ENCODE measurements around the gene MYO5B. TPM values are rescaled to one million over a fixed set of nuclear protein-coding genes. Genes with fewer than 3 reads are reported as not detected.
A peak's percentile ranks its signal among the peaks of the same experiment; 100 is the strongest.

Gene MYO5B
- total RNA-seq, 1 experiment from 2014 or later, result 25.9 TPM

DNA sequence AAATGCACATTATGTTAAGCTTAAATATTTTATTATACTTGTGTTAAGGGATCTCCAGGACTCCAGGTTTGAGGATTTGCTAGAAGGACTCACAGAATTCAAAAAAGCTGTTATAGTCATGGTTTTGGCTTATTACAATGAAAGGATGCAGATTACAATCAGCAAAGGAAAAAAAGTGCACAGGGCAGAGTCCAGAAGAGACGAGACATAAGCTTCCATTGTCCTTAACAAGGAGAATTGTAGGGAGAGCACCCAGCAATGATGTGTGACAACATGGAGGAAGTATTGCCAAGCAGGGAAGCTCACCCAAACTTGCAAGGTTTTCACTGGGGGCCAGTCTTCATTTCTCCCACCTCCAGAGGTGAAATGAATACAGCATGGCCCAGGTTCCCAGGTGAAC is 12.8 kb upstream of the MYO5B start:
- BruUV-seq (replicated peaks), result no TSS peak
- Mint-ChIP-seq H3K36me3 (ENCODE audit: insufficient read depth, unreplicated experiment) (no peaks in the 10 kb centered on the region), H3K27ac (ENCODE audit: low read depth, unreplicated experiment) (no peak overlapping the region), H3K4me1 (ENCODE audit: insufficient read depth, unreplicated experiment) (no peaks in the 10 kb centered on the region), H3K9me3 (ENCODE audit: unreplicated experiment) (no peaks in the 10 kb centered on the region), H3K4me3 (ENCODE audit: unreplicated experiment) (no peak overlapping the region), H3K27me3 (ENCODE audit: insufficient read depth, unreplicated experiment) (peaks cover 11% of the 10 kb centered on the region)
- DNase-seq (ENCODE audit: unreplicated experiment), result no peak
- CTCF ChIA-PET, result interaction anchor here (0.6 to 3.9 kb wide), 7 partner anchors 11 to 348 kb away, joined by 3 to 28 read pairs (median 5); partner anchors contain the start of gene MYO5B
- POLR2A ChIA-PET, result interaction anchor here (0.6 to 0.7 kb wide), 2 partner anchors 200 to 930 kb away, joined by 3 read pairs; no protein-coding TSS in a partner anchor
- intact Hi-C loops (cut with micrococcal nuclease), result no loop called here
- TF ChIP-seq CTCF (IDR thresholded peaks at IDR 0.05; ENCODE audit: unreplicated experiment), result no peak

DNA sequence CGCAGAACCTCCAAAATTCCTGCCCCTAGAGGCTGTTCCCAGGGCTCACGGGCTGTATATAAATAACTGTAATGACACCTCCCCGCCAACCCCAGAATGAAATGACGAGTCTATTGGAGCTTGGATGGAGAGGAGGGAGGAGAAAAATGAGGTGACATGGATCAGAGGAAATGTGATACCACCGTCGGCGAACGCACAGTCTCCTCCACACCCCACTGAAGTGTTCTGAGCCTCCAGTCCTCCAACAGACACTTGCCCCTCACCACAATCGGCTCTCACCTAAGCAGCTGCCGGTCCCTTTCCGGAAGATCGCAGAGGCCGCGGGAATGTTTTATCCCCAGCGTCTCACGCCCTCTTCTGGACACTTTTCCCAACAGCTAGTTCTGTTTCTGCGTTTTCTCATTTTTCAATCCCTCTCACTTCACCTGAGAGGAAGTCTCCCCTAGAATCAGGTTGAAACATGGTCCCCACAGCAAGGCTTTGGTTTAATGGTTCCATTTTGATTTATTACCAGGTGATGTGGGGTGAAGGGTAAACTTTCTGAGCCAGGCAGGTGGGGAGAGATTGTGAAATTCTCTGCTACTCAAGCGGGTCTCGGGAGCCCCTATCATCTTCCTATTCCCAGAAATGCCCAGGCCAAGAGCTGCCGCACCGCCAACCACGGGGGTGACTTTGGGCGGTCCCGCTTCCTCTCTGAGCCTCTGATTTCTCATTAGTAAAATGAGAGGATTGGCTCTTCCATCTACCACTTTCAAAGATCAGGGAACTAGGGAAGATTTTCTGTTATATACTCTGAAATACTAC is 9.1 kb upstream of the MYO5B start:
- H3K27me3 Mint-ChIP-seq (ENCODE audit: insufficient read depth, unreplicated experiment), result peaks cover 11% of the 10 kb centered on the region
- CTCF ChIA-PET, result interaction anchor here (0.6 to 5.9 kb wide), 60 partner anchors 8 to 885 kb away, joined by 3 to 45 read pairs (median 4); partner anchors contain the start of gene MYO5B
- H3K27ac Mint-ChIP-seq (ENCODE audit: low read depth, unreplicated experiment), result no peak overlapping the region
- H3K9me3 Mint-ChIP-seq (ENCODE audit: unreplicated experiment), result no peaks in the 10 kb centered on the region
- no peaks in the 10 kb centered on the region for H3K4me1 Mint-ChIP-seq (ENCODE audit: insufficient read depth, unreplicated experiment)
- POLR2A ChIA-PET, result interaction anchor here (0.7 to 1.6 kb wide), 5 partner anchors 9 to 513 kb away, joined by 3 to 9 read pairs (median 4); partner anchors contain the start of genes MBD1 and MYO5B
- intact Hi-C loops (cut with micrococcal nuclease), result loop anchor here (1.0 to 5.0 kb wide), 4 partner anchors 153 to 692 kb away; no protein-coding TSS in a partner anchor
- peak overlapping the region; percentile 37 for H3K4me3 Mint-ChIP-seq (ENCODE audit: unreplicated experiment)
- no peaks in the 10 kb centered on the region for H3K36me3 Mint-ChIP-seq (ENCODE audit: insufficient read depth, unreplicated experiment)
- DNase-seq (ENCODE audit: unreplicated experiment), result peak; percentile 70
- TF ChIP-seq CTCF (IDR thresholded peaks at IDR 0.05; ENCODE audit: unreplicated experiment), result peak; percentile 68
- no TSS peak for BruUV-seq (replicated peaks)

DNA sequence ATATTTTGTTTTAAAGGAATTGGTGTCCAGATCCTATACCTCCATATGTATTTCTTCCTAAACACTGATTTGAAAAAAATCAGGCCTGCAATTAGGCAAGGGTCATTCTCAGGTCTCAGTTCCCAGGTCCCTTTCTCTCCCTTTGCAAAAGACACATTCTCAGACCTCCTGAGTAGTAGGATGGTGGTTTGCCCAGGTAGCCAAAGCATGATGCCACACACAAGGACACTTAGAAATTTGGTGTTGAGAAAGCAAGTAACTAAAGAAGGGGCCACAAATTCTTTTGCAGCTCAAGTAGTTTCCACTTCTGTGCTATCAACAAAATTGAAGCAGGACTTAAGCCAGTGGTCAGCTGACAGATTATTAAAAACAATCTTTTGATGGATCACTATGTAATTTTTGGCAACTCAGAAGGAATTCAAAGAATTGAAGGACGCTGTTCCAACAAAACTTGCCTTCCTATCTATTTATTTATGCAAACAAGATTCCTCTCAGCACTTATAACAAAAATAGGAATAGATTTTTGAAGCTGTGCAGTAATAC is 6.6 kb upstream of the MYO5B start:
- H3K4me3 Mint-ChIP-seq (ENCODE audit: unreplicated experiment), result no peak overlapping the region
- ChIA-PET CTCF (interaction anchor here (0.7 to 5.9 kb wide), 11 partner anchors 11 to 342 kb away, joined by 3 to 45 read pairs (median 3); no protein-coding TSS in a partner anchor), POLR2A (interaction anchor here (0.7 kb wide), 1 partner anchor 101 kb away, joined by 3 read pairs; no protein-coding TSS in a partner anchor)
- no TSS peak for BruUV-seq (replicated peaks)
- no peaks in the 10 kb centered on the region for H3K9me3 Mint-ChIP-seq (ENCODE audit: unreplicated experiment)
- H3K27me3 Mint-ChIP-seq (ENCODE audit: insufficient read depth, unreplicated experiment), result peaks cover 23% of the 10 kb centered on the region
- H3K27ac Mint-ChIP-seq (ENCODE audit: low read depth, unreplicated experiment), result no peak overlapping the region
- intact Hi-C loops (cut with micrococcal nuclease), result loop anchor here (5.0 kb wide), 1 partner anchor 689 kb away; no protein-coding TSS in a partner anchor
- H3K36me3 Mint-ChIP-seq (ENCODE audit: insufficient read depth, unreplicated experiment), result no peaks in the 10 kb centered on the region
- TF ChIP-seq CTCF (IDR thresholded peaks at IDR 0.05; ENCODE audit: unreplicated experiment), result no peak
- DNase-seq (ENCODE audit: unreplicated experiment), result no peak
- no peaks in the 10 kb centered on the region for H3K4me1 Mint-ChIP-seq (ENCODE audit: insufficient read depth, unreplicated experiment)

GRCh38 chr18:50199921-50200320 is 5.0 kb upstream of the MYO5B start:
- intact Hi-C loops (cut with micrococcal nuclease), result loop anchor here (5.0 kb wide), 1 partner anchor 688 kb away; no protein-coding TSS in a partner anchor
- ChIA-PET CTCF (interaction anchor here (0.6 to 5.9 kb wide), 2 partner anchors 157 to 689 kb away, joined by 4 to 45 read pairs; no protein-coding TSS in a partner anchor), POLR2A (no interaction called here)
- TF ChIP-seq CTCF (IDR thresholded peaks at IDR 0.05; ENCODE audit: unreplicated experiment), result no peak
- no peaks in the 10 kb centered on the region for H3K36me3 Mint-ChIP-seq (ENCODE audit: insufficient read depth, unreplicated experiment)
- H3K9me3 Mint-ChIP-seq (ENCODE audit: unreplicated experiment), result no peaks in the 10 kb centered on the region
- peaks cover 6% of the 10 kb centered on the region for H3K4me1 Mint-ChIP-seq (ENCODE audit: insufficient read depth, unreplicated experiment)
- no peak for DNase-seq (ENCODE audit: unreplicated experiment)
- H3K4me3 Mint-ChIP-seq (ENCODE audit: unreplicated experiment), result no peak overlapping the region
- H3K27ac Mint-ChIP-seq (ENCODE audit: low read depth, unreplicated experiment), result no peak overlapping the region
- H3K27me3 Mint-ChIP-seq (ENCODE audit: insufficient read depth, unreplicated experiment), result peaks cover 20% of the 10 kb centered on the region
- BruUV-seq (replicated peaks), result no TSS peak
